HG03460 (cell line): ENCODE data around the gene RRP36.
A peak's percentile ranks its signal among the peaks of the same experiment; 100 is the strongest.

Experiments used
- ATAC-seq: cut with Tn5 transposase; IDR thresholded peaks from one replicate; pipeline ENCODE4 v1.9.1; 2021; ENCODE audit not compliant: unreplicated experiment

Gene RRP36

DNA sequence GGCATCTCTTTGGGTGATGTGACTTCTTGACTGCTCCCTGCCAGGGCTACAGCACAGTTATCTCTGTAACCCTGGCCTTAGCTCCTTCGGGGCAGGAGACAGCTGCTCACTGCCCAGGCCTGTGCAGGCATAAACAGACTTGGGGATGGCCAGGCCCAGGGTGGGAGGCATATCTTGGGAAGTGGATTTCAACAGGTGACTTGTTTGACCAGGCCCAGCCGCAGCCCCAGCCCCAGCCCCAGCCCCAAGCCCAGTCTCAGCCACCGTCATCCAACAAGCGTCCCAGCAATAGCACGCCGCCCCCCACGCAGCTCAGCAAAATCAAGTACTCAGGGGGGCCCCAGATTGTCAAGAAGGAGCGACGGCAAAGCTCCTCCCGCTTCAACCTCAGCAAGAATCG, 15.2 kb upstream of the RRP36 start:
- no peak for ATAC-seq

DNA sequence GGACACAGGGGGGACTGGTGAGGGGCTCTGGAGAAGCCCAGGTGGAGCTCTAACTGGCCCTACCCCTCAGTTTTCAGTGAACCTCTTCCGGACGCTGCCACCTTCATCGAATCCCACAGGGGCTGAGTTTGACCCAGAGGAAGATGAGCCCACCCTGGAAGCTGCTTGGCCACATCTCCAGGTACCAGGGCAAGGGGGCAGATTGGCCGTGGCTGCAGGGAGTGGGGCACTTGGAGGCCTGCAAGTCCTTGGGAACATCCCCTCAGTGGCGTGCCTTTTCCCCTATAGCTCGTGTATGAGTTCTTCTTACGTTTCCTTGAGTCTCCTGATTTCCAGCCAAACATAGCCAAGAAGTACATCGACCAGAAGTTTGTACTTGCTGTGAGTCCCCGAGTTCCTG, 14.3 kb upstream of the RRP36 start:
- no peak for ATAC-seq

DNA sequence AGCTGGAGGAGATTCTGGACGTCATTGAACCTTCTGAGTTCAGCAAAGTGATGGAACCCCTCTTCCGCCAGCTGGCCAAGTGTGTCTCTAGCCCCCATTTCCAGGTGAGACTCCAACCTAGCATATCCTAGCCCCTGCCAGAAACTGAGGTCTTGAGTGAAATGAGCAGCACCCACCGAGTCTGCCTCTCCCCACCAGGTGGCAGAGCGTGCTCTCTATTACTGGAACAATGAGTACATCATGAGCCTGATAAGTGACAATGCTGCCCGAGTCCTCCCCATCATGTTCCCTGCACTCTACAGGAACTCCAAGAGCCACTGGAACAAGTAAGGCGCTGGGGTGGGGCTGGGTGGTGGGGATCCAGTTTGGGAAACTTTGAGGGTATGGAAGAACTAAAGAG, 12.3 kb upstream of the RRP36 start:
- ATAC-seq: no peak

DNA sequence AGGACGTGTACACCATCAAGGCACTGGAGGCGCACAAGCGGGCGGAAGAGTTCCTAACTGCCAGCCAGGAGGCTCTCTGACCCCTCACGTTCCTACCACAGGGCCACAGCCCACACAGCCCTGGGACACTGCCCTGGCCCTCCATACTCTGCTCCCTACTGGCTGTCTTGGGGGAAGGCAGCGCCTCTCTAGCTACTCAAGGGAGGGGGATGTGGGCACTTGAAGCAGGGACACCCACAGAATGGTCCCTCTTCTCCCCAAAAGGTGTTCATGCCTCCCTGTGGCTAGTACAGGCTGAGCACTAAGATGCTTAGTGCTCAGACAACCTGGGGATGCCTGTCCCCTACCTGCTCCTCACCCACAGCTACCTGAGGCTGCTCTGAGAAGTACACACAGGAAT, 10.2 kb upstream of the RRP36 start:
- no peak for ATAC-seq

DNA sequence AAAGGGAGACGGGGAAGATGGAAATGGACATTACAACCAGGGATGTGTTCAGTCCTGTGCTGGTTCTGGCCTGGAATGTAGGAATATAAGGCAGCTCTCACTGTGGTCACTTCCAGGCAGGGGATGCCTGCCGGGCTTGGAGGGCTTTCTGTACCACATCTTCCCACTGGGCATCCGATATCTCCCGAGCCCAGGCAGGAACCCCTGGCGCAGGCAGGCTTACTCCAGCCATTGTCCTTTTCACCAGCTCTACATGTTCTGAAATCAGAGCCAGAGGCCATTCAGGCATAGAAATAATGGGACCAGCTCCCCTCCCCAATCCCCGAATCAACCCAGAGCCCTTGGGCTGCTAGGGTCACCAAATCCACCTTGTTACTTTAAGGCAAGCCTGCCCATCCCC, 9.1 kb upstream of the RRP36 start:
- ATAC-seq: no peak

DNA sequence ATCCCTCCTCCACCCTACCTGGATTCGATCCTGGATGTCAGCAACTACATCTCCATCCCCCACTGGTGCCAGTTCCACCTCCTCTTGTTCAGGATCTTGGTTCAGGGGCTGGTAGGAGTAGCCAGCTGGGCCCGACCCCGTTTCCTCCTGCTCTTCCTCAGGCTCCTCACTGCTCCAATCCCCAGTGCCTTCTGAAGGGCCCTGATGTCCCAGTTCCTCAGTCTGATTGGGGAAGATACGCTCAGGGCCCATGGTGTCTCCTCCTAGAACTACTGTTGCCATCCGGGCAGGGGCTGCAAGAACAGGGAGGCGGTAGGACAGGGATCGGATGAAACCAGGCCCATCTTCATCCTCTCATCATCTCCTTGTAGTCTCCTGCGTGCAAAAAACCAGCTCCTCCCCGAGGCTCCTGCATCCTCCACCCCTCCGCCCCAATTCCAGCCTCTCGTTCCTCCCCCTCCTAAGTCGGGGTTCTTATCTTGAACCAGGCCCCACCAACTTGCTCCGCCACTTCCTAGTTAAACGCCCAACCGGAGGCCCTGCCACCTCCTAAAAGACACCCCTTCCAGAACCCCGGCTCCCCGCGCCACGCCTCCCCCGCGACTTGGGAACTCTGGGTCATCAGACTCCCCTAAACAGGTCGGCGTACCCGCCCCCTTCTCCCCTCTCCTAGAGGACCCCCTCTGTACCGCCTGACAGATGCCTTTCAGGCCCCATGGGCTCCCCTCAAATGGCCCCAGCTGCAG, 8.2 kb upstream of the RRP36 start:
- no peak for ATAC-seq

DNA sequence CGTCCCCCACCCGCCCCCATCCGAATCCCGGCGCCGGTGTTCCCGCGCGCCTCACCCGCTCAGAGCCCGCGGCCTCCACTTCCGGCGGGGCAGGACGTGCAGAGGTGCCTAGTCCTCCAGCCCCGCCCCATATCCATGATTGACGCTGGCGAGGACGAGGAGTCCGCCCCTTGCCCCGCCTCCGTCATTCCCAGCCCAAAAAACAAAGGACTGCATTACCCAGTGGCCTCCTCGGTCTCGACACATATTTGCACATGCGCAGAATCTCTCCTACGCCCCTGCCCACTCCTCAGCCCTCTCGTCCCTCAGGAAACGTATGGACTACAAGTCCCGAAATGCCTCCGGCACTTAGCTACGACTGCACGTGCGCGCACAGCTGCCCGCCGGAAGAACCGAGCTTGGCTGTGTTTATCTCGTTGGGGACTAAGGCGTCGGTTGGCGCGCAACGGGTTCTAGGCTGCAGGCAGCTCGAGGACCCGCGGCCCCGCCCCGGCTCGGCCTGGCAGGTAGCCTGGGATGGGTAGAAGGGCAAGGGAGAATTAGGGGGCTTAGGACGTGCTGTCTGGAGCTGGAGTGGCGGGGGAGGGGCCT, 7.5 kb upstream of the RRP36 start, which contains the start of the genes KLHDC3 and MEA1:
Gene KLHDC3 (plus strand): TSS at position 407 of the 591 bp plus-strand sequence. CDS start 2,944 bp downstream, outside the sequence.
Gene MEA1 (minus strand): TSS at position 104 of the 591 bp plus-strand sequence. CDS start 133 bp downstream, outside the sequence.
- peak; percentile 93 for ATAC-seq

DNA sequence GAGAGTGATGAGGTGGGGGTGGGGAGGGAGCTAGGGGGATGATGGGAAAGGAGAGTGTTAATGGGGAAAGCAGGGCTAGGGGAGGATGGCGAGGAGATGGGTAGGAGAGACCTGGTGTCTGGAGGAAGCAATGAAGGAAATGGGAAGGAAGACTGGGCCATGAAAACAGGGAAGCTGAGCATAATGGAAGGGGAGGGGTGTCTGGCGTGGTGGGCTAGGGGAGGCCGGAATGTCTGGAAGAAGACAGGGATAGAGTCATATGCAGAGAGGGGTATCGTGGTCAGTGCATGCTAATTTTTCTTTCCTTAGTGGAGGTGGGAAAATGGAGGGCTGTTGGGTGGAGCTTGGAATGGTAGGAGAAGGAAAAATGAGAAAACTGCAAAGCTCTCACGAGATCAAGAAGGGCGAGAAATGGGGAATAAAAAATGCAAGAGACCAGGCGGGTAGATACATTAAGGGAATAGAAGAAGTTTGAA, 7.0 kb upstream of the RRP36 start:
- no peak for ATAC-seq

DNA sequence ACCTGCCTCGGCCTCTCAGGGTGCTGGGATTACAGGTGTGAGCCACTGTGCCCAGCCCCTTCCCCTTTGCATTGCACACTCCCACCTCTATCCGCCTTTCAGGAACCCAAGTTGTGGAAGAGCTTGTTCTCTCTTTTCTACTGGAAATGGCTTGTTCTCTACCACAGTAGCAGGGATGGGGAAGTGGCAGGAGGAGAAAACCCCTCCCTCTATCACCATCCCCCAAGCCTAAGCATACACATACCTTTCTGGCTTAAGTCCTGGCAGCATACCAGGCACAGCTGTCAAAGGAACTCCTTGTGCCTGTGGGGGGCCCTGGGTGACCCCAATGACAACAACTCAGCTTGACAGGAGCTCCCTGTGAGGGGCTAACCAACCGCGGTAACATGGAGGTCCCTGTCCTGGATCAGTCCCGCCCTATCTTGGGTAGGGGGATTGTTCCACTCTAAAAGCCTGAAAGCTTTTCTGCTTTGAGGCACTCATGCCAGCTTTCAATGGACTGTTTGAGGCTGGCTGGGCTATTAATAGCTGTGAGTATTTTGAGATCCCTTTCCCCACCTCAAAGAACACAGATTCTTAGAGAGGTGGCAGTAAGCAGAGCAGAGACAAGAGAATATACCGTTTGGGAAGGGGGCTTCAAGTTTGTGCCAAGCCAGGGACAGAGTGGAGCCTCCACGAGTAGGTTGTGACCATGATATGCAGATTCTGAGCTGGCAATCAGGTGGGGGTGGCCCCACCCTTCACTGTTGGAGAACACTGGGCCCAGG, 5.1 kb upstream of the RRP36 start:
- no peak for ATAC-seq

DNA sequence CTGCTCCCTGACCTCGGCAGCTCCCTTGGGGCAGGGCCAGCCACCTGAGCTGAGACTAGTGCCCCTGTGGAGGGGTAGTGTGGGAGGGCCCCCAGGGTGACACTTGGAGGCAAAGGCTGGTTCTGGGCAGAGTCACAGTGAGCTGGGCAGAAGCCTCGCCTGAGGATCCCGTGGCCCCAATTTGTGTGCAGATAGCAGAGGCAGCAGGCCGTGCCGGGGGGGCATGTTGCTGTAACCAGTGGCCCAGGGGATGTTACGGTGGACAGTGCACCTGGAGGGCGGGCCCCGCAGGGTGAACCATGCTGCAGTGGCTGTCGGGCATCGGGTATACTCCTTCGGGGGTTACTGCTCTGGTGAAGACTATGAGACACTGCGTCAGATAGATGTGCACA, 4.5 kb upstream of the RRP36 start:
- ATAC-seq: no peak

DNA sequence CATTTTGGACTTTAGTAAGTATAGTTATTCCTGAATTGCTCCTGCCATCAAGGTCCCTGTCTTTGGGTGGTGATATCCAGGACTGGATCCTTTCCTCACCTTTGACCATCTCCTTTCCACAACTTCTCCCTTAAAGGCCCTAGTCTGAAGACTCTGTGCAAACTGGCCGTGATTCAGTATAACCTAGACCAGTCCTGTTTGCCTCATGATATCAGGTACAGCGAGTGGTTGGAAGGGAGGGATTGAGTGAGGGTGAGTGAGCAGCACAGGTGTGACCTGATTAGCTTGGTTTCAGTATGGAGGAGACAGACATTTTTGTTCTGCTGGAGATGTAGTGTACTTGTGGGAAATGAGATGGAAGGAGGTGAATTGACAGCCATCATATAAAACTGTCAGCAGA, 2.3 kb upstream of the RRP36 start:
- no peak for ATAC-seq

DNA sequence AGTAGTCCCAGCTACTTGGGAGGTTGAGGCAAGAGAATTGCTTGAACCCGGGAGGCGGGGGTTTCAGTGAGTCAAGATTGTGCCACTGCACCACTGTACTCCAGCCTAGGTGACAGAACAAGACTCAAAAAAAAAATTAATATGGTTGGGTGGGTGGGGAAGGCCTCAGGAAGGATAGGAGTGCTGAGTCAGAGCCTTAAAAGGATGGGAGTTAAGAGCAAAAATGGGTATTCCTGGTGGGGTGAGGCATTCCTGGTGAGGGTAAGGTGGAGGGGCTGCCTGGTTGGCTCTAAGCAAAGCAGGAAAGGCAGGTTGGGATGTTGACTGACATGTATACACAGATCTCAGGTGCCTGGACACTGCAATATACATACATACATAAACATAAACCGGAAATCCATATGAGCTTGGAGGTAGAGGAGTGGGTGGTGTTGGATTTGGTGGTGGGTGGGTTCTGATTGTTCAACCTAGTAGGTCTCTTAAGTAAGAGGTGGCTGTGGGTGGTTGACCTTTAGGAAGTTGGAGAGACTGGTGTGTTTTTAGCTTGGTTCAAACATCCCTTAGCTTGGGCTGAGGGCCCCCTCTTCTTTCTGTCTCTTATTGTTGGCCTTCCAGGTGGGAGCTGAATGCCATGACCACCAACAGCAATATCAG, 1.2 kb upstream of the RRP36 start:
- no peak for ATAC-seq

DNA sequence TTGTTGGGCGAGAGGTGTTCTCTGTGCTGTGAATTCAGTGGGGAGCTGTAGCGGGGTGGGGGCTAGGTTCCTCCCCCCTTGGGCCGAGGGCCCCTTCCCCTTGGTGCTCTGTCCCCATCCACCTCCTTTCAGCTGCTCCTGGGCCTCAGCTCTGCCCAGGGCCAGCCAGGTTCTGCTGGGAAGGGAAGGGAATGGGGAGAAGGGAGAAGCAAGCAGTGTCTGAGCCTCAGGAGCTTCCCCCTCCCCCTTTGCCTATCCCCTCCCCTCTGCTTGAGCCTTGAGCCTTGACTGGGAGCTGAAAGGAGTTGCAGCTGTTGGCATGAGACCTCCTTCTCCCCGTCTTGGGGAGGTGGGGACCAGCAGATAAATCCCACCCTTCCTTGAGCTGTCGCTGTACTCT, 576 bp upstream of the RRP36 start:
- no peak for ATAC-seq

DNA sequence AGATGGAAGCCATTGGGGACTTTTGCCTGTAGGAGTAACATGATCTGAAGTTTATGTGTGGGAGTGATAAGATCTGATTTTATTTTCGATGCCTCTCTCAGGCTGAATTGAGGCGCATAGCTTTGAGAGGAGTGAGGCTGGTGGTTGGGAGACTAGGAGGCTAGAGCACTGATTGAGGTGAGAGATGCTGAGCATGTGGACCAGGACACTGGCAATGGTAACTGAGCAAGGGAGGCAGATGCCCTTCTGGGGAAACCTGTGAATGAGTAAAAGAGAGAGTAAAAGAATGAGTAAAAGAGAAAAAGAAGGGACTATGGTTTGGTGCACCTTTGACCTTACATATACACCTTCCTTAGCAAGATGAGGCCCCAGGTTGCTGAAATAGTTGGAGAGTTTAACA, 3.0 kb downstream of the RRP36 start:
- no peak for ATAC-seq

DNA sequence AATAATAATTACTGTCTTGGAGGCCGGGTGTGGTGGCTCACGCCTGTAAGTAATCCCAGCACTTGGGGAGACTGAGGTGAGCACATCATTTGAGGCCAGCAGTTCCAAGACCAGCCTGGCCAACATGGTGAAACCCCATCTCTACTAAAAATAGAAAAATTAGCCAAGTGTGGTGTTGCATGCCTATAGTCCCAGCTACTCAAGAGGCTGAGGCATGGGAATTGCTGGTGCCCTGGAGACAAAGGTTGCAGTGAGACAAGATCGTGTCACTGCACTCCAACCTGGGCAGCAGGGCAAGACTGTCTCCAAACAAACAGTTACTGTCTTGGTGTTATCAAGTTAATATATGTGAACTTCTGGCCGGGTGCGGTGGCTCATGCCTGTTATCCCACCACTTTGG, 4.9 kb downstream of the RRP36 start:
- no peak for ATAC-seq

DNA sequence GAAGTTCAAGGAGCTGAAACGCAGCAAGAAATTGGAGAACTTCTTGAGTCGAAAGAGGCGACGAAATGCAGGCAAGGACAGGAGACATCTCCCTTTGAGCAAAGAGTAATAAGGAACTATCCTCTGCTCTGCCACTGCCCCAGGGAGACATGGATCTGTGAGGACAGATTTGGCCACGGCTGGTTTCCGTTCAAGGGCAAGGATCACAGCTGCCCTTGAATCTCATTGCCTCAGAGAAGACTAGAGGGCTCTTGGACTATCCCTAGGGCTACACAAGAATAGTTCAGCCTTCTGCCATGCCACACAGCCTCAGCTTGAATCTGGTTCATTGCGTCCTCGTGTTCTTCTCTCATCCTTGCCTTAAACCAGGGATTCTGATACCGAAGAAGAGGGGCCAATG, 7.7 kb downstream of the RRP36 start:
- ATAC-seq: no peak

DNA sequence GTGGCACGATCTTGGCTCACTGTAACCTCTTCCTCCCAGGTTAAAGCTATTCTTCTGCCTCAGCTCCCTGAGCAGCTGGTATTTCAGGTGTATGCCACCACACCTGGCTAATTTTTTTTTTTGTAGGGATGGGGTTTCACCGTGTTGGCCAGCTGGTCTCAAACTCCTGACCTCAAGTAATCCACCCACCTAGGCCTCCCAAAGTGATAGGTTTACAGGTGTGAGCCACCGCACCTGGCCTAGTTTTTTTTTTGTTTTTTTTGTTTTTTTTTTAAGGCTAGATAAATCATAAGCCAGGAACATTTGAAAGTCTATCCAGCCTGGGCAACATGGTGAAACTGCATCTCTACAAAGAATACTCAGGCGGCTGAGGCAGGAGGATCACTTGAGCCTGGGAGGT, 10.9 kb downstream of the RRP36 start:
- ATAC-seq: no peak

DNA sequence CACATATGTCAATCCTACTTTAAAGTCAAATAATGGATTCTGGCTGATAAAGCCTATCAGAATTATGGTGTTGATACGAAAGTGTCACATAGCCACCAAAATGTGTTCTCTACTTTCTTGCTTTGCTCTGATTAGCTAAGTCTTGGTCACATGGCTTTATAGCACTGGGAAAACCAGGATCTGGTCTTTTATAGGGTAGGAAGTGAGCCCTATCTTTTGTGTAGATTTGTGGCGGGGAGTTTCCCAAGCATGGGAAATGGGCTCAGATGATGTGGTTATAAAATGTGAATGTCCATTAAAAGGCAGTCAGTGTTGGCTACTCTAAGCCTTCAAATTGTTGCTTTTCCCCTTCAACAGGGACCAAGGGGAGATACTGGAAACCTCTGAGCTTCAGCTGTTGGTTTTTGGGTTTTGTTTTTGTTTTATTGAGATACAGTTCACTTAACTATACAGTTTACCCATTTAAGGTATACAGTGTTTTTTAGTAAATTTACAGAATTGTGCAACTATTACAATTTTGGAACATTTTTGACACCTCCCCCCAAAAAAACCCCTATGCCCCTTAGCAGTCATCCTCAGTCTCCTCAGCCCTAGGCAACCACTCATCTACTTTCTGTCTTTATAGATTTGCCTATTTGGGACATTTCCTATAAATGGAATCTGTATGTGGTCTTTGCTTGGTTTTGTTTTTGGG, 12.2 kb downstream of the RRP36 start:
- no peak for ATAC-seq

DNA sequence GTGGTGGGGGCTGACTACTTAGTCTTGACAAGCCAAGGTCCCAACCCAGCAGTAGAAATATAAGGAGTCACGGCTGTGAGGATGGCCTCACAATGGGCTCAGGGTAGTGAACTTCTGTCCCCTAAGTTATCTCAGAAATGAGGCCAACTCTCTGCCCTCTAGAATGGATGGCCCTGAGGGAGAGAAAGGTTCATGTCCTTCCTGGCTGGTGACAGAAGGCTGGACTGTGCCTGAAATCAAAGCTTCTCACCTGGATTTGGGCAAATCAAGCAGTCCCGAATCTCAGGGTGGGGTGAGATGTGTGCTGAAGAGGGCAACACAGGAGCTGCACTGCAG, 12.7 kb downstream of the RRP36 start:
- ATAC-seq: no peak

DNA sequence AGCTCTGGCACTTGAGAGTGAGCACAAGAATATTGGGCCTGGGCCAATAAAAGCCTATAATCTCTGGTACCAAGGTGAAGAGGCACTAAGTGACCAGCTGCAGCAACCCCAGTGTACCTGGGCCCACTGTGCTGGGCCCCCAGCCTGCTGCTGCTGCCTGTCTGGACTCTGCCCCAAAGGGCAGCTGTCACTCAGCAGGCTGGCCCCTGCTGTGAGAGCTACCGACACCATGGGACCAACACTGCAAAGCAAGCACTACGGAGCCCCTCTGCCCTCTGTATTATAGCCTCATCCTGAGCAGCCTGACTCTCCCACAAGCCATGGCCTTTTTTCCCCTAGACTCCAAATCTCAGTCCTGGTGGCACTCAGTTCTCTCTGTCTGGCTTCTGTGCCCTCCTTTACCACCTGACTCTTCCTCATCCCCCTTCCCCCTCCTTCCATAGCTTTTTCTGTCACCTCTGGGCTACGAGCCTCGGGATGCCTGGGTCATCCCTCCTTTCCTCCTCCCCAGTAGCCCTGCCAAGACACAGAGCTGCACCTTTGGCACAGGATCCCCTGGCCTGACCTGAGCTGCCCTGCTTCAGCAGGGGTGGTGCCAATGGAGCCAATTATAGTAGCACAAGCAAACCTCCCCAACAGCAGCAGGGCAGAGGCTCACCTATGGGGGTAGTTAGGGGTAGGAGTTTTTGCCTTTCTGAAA, 14.2 kb downstream of the RRP36 start:
- ATAC-seq: no peak
